ENCODE results near the gene FOS. TPM values are rescaled to one million over a fixed set of nuclear protein-coding genes. Genes with fewer than 3 reads are reported as not detected.
"Not testable (repeated sequence)": the region's sequence is repeated elsewhere in the genome, so short reads cannot be mapped to it uniquely, and the experiment has no call there.

FOS gene
- total and polyA plus RNA-seq, 2 experiments from 2014 or later, result 47.3 to 54.8 TPM

GRCh38 chr14:75306927-75307699, 28.5 kb downstream of the FOS start:
- Mint-ChIP-seq H3K36me3 (ENCODE audit: low read depth) (no peaks in the 10 kb centered on the region), H3K27ac (peak overlapping the region; percentile 1; the same call in 1 of the 2 replicates), H3K27me3 (ENCODE audit: insufficient read depth, low read depth, poor library complexity) (peaks cover 6% of the 10 kb centered on the region), H3K9me3 (no peaks in the 10 kb centered on the region), H3K4me1 (peaks cover 25% of the 10 kb centered on the region), H3K4me3 (no peak overlapping the region)
- Histone ChIP-seq H3K27ac (ENCODE audit: low read depth) (no peak overlapping the region), H3F3A (replicated peaks; ENCODE audit: low read depth) (no peaks in the 10 kb centered on the region), H3K36me3 (ENCODE audit: insufficient read depth) (no peaks in the 10 kb centered on the region), H4K20me1 (replicated peaks; ENCODE audit: insufficient read depth) (no peaks in the 10 kb centered on the region), H3K27me3 (ENCODE audit: insufficient read depth) (no peaks in the 10 kb centered on the region), H2AFZ (peak overlapping the region; percentile 49; the same call in 1 of the 2 replicates), H3K79me2 (replicated peaks; ENCODE audit: insufficient read depth) (no peaks in the 10 kb centered on the region), H3K4me2 (no peak overlapping the region), H3K9me2 (ENCODE audit: insufficient read depth) (no peaks in the 10 kb centered on the region), H3K4me3 (no peak overlapping the region), H3K4me1 (ENCODE audit: insufficient read depth) (peaks cover 3% of the 10 kb centered on the region; the same call in 1 of the 2 replicates)
- DNase-seq (ENCODE audit: low spot score) (peak; percentile 41), ATAC-seq (peak; percentile 26)
- TF ChIP-seq CREB1 (CRISPR knock-in tag; IDR thresholded peaks at IDR 0.05; ENCODE audit: low read depth) (no peak), REST (IDR thresholded peaks at IDR 0.05; ENCODE audit: unreplicated experiment) (no peak), EZH2phosphoT487 (IDR thresholded peaks at IDR 0.05; ENCODE audit: unreplicated experiment) (no peak)
- TF ChIP-seq, protein P1, sequence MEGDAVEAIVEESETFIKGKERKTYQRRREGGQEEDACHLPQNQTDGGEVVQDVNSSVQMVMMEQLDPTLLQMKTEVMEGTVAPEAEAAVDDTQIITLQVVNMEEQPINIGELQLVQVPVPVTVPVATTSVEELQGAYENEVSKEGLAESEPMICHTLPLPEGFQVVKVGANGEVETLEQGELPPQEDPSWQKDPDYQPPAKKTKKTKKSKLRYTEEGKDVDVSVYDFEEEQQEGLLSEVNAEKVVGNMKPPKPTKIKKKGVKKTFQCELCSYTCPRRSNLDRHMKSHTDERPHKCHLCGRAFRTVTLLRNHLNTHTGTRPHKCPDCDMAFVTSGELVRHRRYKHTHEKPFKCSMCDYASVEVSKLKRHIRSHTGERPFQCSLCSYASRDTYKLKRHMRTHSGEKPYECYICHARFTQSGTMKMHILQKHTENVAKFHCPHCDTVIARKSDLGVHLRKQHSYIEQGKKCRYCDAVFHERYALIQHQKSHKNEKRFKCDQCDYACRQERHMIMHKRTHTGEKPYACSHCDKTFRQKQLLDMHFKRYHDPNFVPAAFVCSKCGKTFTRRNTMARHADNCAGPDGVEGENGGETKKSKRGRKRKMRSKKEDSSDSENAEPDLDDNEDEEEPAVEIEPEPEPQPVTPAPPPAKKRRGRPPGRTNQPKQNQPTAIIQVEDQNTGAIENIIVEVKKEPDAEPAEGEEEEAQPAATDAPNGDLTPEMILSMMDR (conservative IDR thresholded peaks at IDR 0.05; ENCODE audit: low read depth in 2 of 2), result peak; percentile 58 to 67

GRCh38 chr14:75307700-75308379, 29.2 kb downstream of the FOS start:
- ATAC-seq, result peak; percentile 74
- Histone ChIP-seq H4K20me1 (replicated peaks; ENCODE audit: insufficient read depth) (no peaks in the 10 kb centered on the region), H2AFZ (peak overlapping the region; percentile 49; the same call in 1 of the 2 replicates), H3K27me3 (ENCODE audit: insufficient read depth) (no peaks in the 10 kb centered on the region), H3K4me2 (no peak overlapping the region), H3K36me3 (ENCODE audit: insufficient read depth) (no peaks in the 10 kb centered on the region), H3K4me3 (no peak overlapping the region), H3K9me2 (ENCODE audit: insufficient read depth) (no peaks in the 10 kb centered on the region), H3K4me1 (ENCODE audit: insufficient read depth) (peaks cover 3% of the 10 kb centered on the region; the same call in 1 of the 2 replicates), H3K79me2 (replicated peaks; ENCODE audit: insufficient read depth) (no peaks in the 10 kb centered on the region), H3F3A (replicated peaks; ENCODE audit: low read depth) (no peaks in the 10 kb centered on the region), H3K27ac (ENCODE audit: low read depth) (peak overlapping the region; percentile 17; the same call in 1 of the 2 replicates)
- peak; percentile 96 for DNase-seq (ENCODE audit: low spot score)
- TF ChIP-seq REST (IDR thresholded peaks at IDR 0.05; ENCODE audit: unreplicated experiment), result no peak
- TF ChIP-seq, protein P1 (conservative IDR thresholded peaks at IDR 0.05; ENCODE audit: low read depth in 2 of 2), result peak; percentile 90 to 96
- Mint-ChIP-seq H3K4me1 (peaks cover 25% of the 10 kb centered on the region), H3K27ac (peak overlapping the region; percentile 1; the same call in 1 of the 2 replicates), H3K4me3 (no peak overlapping the region), H3K9me3 (no peaks in the 10 kb centered on the region), H3K27me3 (ENCODE audit: insufficient read depth, low read depth, poor library complexity) (peaks cover 6% of the 10 kb centered on the region), H3K36me3 (ENCODE audit: low read depth) (no peaks in the 10 kb centered on the region)

DNA sequence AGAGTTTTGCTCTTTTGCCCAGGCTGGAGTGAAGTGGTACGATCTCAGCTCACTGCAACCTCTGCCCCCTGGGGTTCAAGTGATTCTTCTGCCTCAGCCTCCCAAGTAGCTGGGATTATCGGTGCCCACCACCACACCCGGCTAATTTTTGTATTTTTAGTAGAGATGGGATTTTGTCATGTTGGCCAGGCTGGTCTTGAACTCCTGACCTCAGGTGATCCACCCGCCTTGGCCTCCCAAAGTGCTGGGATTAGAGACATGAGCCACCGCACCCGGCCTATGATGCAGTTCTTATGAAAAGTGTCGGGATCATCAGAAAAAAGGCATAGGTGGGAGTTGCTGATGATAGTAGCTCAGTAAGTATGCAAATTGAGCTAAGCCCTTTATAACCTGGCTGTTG, 30.4 kb downstream of the FOS start:
- H3K9me2 ChIP-seq (ENCODE audit: insufficient read depth); H3K4me3 Mint-ChIP-seq; H3K27ac ChIP-seq (ENCODE audit: low read depth); H3K9me3 Mint-ChIP-seq; H3K4me3 ChIP-seq; H3K4me1 ChIP-seq (ENCODE audit: insufficient read depth); H2AFZ ChIP-seq; H3K27ac Mint-ChIP-seq; H3K27me3 Mint-ChIP-seq (ENCODE audit: insufficient read depth, low read depth, poor library complexity); DNase-seq (ENCODE audit: low spot score); H3K4me2 ChIP-seq; H3K36me3 ChIP-seq (ENCODE audit: insufficient read depth); H4K20me1 ChIP-seq (replicated peaks; ENCODE audit: insufficient read depth); H3F3A ChIP-seq (replicated peaks; ENCODE audit: low read depth); ATAC-seq; H3K79me2 ChIP-seq (replicated peaks; ENCODE audit: insufficient read depth); H3K36me3 Mint-ChIP-seq (ENCODE audit: low read depth); H3K27me3 ChIP-seq (ENCODE audit: insufficient read depth): not testable (repeated sequence)
- peaks cover 22% of the 10 kb centered on the region for H3K4me1 Mint-ChIP-seq

All from GM23338 (cell line).